ENCODE data around the gene PLEKHG4B.

Gene PLEKHG4B

GRCh38 chr5:172421-172820 lies 80.5 kb downstream of the PLEKHG4B start:
- no peaks in the 10 kb centered on the region for H3K27me3 ChIP-seq (ENCODE audit: low read length)
- H3F3A ChIP-seq (ENCODE audit: insufficient read depth) = no peaks in the 10 kb centered on the region
- H3K9me2 ChIP-seq (replicated peaks; ENCODE audit: insufficient read depth, low read length) = no peaks in the 10 kb centered on the region
- H3K79me2 ChIP-seq (ENCODE audit: insufficient read depth, low read length) = no peaks in the 10 kb centered on the region
- H2AFZ ChIP-seq (ENCODE audit: low read depth, low read length, severe bottlenecking) = no peak overlapping the region
- H3K9ac ChIP-seq (ENCODE audit: low read length) = no peak overlapping the region
- H3K36me3 ChIP-seq (ENCODE audit: low read length) = no peaks in the 10 kb centered on the region
- no peak overlapping the region for H3K4me2 ChIP-seq (ENCODE audit: low read depth, low read length, poor library complexity, severe bottlenecking)
- no peak for TF ChIP-seq CTCF (IDR thresholded peaks at IDR 0.05; ENCODE audit: insufficient read depth, low read length, poor library complexity, severe bottlenecking)
- TF ChIP-seq EZH2phosphoT487 (conservative IDR thresholded peaks at IDR 0.05; ENCODE audit: low read length) = no peak
- no peak overlapping the region for H3K4me3 ChIP-seq (ENCODE audit: insufficient read depth, low read length, poor library complexity, severe bottlenecking)
- H3K27ac ChIP-seq (ENCODE audit: low read depth, low read length) = no peak overlapping the region
- no peaks in the 10 kb centered on the region for H4K20me1 ChIP-seq (ENCODE audit: low read depth, low read length)
- no peaks in the 10 kb centered on the region for H3K9me3 ChIP-seq (ENCODE audit: insufficient read depth, low read length)

- no peaks in the 10 kb centered on the region for H3K9me2 ChIP-seq (replicated peaks; ENCODE audit: insufficient read depth, low read length)
- H2AFZ ChIP-seq (ENCODE audit: low read depth, low read length, severe bottlenecking) = no peak overlapping the region
- no peaks in the 10 kb centered on the region for H3F3A ChIP-seq (ENCODE audit: insufficient read depth)
- no peaks in the 10 kb centered on the region for H3K79me2 ChIP-seq (ENCODE audit: insufficient read depth, low read length)
- H3K9ac ChIP-seq (ENCODE audit: low read length) = no peak overlapping the region
- H3K4me2 ChIP-seq (ENCODE audit: low read depth, low read length, poor library complexity, severe bottlenecking) = no peak overlapping the region
- no peaks in the 10 kb centered on the region for H4K20me1 ChIP-seq (ENCODE audit: low read depth, low read length)
- no peaks in the 10 kb centered on the region for H3K9me3 ChIP-seq (ENCODE audit: insufficient read depth, low read length)
- TF ChIP-seq CTCF (IDR thresholded peaks at IDR 0.05; ENCODE audit: insufficient read depth, low read length, poor library complexity, severe bottlenecking) = no peak
- no peak for TF ChIP-seq EZH2phosphoT487 (conservative IDR thresholded peaks at IDR 0.05; ENCODE audit: low read length)
- H3K4me3 ChIP-seq (ENCODE audit: insufficient read depth, low read length, poor library complexity, severe bottlenecking) = no peak overlapping the region
- no peaks in the 10 kb centered on the region for H3K27me3 ChIP-seq (ENCODE audit: low read length)
- H3K27ac ChIP-seq (ENCODE audit: low read depth, low read length) = no peak overlapping the region
- no peaks in the 10 kb centered on the region for H3K36me3 ChIP-seq (ENCODE audit: low read length)
Observed at GRCh38 chr5:172841-173251, 80.9 kb downstream of the PLEKHG4B start.

- H3F3A ChIP-seq (ENCODE audit: insufficient read depth) = no peaks in the 10 kb centered on the region
- no peak overlapping the region for H3K9ac ChIP-seq (ENCODE audit: low read length)
- H3K36me3 ChIP-seq (ENCODE audit: low read length) = no peaks in the 10 kb centered on the region
- H3K27me3 ChIP-seq (ENCODE audit: low read length) = no peaks in the 10 kb centered on the region
- no peak overlapping the region for H3K4me3 ChIP-seq (ENCODE audit: insufficient read depth, low read length, poor library complexity, severe bottlenecking)
- TF ChIP-seq EZH2phosphoT487 (conservative IDR thresholded peaks at IDR 0.05; ENCODE audit: low read length) = no peak
- no peak for TF ChIP-seq CTCF (IDR thresholded peaks at IDR 0.05; ENCODE audit: insufficient read depth, low read length, poor library complexity, severe bottlenecking)
- H2AFZ ChIP-seq (ENCODE audit: low read depth, low read length, severe bottlenecking) = no peak overlapping the region
- no peaks in the 10 kb centered on the region for H3K9me3 ChIP-seq (ENCODE audit: insufficient read depth, low read length)
- H3K9me2 ChIP-seq (replicated peaks; ENCODE audit: insufficient read depth, low read length) = no peaks in the 10 kb centered on the region
- H3K4me2 ChIP-seq (ENCODE audit: low read depth, low read length, poor library complexity, severe bottlenecking) = no peak overlapping the region
- no peaks in the 10 kb centered on the region for H4K20me1 ChIP-seq (ENCODE audit: low read depth, low read length)
- no peaks in the 10 kb centered on the region for H3K79me2 ChIP-seq (ENCODE audit: insufficient read depth, low read length)
- H3K27ac ChIP-seq (ENCODE audit: low read depth, low read length) = no peak overlapping the region
Observed at GRCh38 chr5:173392-174290, 81.7 kb downstream of the PLEKHG4B start.
